Parathyroid adenoma (tissue), 2 donors: ENCODE data around the gene JUND.
A peak's percentile ranks its signal among the peaks of the same experiment; 100 is the strongest.

Experiments
- H2AFZ ChIP-seq: fragments of 300-600 bp; sonication (generic); one replicate; pipeline ENCODE4 v1.7.0; 2017; ENCODE audit warnings: antibody characterized with exemption, mild to moderate bottlenecking
- H3K27ac ChIP-seq: fragments of 300-600 bp; sonication (generic); one replicate; pipeline ENCODE4 v1.7.0; 2017
- H3K27me3 ChIP-seq: fragments of 300-600 bp; sonication (generic); one replicate; pipeline ENCODE4 v1.7.0; 2017; ENCODE audit warnings: low read length; ENCODE audit not compliant: control insufficient read depth, insufficient read depth
- H3K36me3 ChIP-seq: fragments of 300-600 bp; sonication (generic); one replicate; pipeline ENCODE4 v1.7.0; 2017; ENCODE audit warnings: low read length; ENCODE audit not compliant: control insufficient read depth, insufficient read depth
- H3K4me1 ChIP-seq: fragments of 300-600 bp; sonication (generic); one replicate; pipeline ENCODE4 v1.7.0; 2017; ENCODE audit warnings: control low read depth
- H3K4me2 ChIP-seq: fragments of 300-600 bp; sonication (generic); one replicate; pipeline ENCODE4 v1.7.0; 2017; ENCODE audit warnings: low read length
- H3K4me3 ChIP-seq: fragments of 300-600 bp; sonication (generic); one replicate; pipeline ENCODE4 v1.7.0; 2017; ENCODE audit warnings: low read depth, low read length
- H3K79me2 ChIP-seq: fragments of 300-600 bp; sonication (generic); one replicate; pipeline ENCODE4 v1.7.0; 2017; ENCODE audit warnings: control low read depth
- H3K9ac ChIP-seq: fragments of 300-600 bp; sonication (generic); one replicate; pipeline ENCODE4 v1.7.0; 2017; ENCODE audit warnings: mild to moderate bottlenecking
- H3K9me3 ChIP-seq: fragments of 300-600 bp; sonication (generic); one replicate; pipeline ENCODE4 v1.7.0; 2017; ENCODE audit warnings: low read length; ENCODE audit not compliant: control insufficient read depth
- TF ChIP-seq, protein P1 (sequence below): fragments of 300-600 bp; sonication (generic); IDR thresholded peaks from one replicate; pipeline ENCODE4 v1.7.0; 2017; ENCODE audit warnings: antibody characterized with exemption, mild to moderate bottlenecking
- donor health status: primary hyperparathyroidism.

JUND gene

DNA sequence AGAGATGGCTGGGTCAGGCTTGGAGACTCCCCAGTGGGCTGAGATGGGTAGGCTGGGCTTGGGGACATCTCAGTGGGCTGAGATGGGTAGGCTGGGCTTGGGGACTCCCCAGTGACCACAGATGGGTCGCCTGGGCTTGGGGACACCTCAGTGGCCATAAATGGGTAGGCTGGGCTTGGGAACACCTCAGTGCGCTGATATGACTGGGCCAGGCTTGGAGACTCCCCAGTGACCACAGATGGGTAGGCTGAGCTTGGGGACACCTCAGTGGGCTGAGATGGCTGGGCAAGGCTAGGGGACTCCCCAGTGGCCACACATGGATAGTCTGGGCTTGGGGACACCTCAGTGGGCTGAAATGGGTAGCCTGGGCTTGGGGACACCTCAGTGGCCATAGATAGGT lies 19.9 kb downstream of the JUND start:
- H3K4me2 ChIP-seq: no peak overlapping the region
- H3K9ac ChIP-seq: no peak overlapping the region
- peaks cover 20% of the 10 kb centered on the region for H3K4me1 ChIP-seq
- no peak overlapping the region for H3K4me3 ChIP-seq
- TF ChIP-seq, protein P1, sequence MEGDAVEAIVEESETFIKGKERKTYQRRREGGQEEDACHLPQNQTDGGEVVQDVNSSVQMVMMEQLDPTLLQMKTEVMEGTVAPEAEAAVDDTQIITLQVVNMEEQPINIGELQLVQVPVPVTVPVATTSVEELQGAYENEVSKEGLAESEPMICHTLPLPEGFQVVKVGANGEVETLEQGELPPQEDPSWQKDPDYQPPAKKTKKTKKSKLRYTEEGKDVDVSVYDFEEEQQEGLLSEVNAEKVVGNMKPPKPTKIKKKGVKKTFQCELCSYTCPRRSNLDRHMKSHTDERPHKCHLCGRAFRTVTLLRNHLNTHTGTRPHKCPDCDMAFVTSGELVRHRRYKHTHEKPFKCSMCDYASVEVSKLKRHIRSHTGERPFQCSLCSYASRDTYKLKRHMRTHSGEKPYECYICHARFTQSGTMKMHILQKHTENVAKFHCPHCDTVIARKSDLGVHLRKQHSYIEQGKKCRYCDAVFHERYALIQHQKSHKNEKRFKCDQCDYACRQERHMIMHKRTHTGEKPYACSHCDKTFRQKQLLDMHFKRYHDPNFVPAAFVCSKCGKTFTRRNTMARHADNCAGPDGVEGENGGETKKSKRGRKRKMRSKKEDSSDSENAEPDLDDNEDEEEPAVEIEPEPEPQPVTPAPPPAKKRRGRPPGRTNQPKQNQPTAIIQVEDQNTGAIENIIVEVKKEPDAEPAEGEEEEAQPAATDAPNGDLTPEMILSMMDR: no peak
- H3K36me3 ChIP-seq: no peaks in the 10 kb centered on the region
- no peak overlapping the region for H2AFZ ChIP-seq
- H3K79me2 ChIP-seq: no peaks in the 10 kb centered on the region
- no peak overlapping the region for H3K27ac ChIP-seq
- H3K9me3 ChIP-seq: no peaks in the 10 kb centered on the region
- H3K27me3 ChIP-seq: no peaks in the 10 kb centered on the region

DNA sequence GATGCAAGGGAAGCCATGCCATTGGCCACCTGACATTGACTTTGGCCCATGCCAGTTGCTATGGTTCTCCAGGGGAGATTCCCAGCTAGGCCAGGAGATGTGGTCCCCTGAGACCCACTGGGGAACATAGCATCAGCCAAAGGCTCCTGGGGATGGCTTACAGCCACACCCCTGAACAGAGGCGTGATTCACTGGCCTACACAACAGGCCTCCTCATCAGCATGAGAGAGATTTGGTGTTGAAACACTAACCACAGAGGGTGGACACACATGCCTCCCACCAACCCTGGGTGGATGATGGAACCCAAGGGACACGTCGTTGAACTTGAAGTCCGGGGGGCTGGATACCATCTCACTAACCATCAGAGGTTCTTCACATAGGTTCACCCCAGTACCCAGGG lies 21.5 kb downstream of the JUND start:
- H3K36me3 ChIP-seq: no peaks in the 10 kb centered on the region
- H3K27ac ChIP-seq: no peak overlapping the region
- no peak overlapping the region for H2AFZ ChIP-seq
- H3K9ac ChIP-seq: no peak overlapping the region
- TF ChIP-seq, protein P1: no peak
- H3K9me3 ChIP-seq: no peaks in the 10 kb centered on the region
- no peak overlapping the region for H3K4me3 ChIP-seq
- no peaks in the 10 kb centered on the region for H3K27me3 ChIP-seq
- peaks cover 15% of the 10 kb centered on the region for H3K4me1 ChIP-seq
- H3K79me2 ChIP-seq: no peaks in the 10 kb centered on the region
- H3K4me2 ChIP-seq: no peak overlapping the region

DNA sequence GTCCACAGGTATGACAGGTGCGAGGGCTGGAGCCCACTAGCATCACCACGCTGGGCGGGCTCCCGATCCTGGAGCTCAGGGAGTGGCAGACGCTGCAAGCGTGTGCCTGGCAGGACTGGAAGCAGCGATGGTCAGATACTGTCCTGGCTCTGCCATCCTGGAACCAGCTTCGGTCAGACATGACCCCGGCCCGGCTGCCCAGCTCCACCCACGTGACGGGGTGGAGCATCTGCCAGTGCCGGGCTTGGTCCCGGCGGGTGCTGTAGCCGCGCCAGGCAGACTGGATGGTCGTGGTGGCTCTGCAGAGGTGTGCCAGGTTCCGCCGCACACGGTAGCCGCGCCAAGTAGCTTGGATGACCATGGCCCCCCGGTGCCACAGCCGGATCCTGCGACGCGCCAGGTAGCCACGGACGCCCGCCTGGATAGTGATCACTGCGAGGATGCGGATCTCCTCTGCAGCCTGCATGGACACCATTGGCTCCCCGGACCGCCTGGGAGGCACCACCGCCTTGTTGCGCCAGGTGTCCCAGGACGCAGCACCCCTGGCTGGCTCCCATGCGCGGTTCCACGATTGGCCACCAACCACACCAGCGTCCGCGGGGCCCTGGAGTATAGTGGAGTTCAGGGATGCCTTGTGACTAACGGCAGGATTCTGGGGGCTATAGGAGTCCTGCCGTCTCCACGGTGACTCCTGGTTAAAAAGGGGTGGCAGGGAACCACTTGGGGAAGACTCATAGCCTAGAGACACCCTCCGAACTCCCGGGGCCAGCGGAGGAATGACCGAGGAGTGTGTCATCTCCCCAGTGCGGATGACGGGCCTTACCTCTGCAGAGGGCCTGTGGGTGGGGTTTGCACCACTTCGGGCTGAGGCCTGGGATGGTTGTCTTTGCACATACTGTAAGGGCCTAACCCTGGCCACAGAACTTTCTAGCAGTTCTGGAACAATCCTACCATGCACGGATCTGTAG lies 23.6 kb downstream of the JUND start:
- no peaks in the 10 kb centered on the region for H3K36me3 ChIP-seq
- H3K9ac ChIP-seq: no peak overlapping the region
- peaks cover 9% of the 10 kb centered on the region for H3K4me1 ChIP-seq
- no peak overlapping the region for H3K4me2 ChIP-seq
- H3K4me3 ChIP-seq: no peak overlapping the region
- no peaks in the 10 kb centered on the region for H3K79me2 ChIP-seq
- H3K27ac ChIP-seq: no peak overlapping the region
- H3K27me3 ChIP-seq: no peaks in the 10 kb centered on the region
- H3K9me3 ChIP-seq: no peaks in the 10 kb centered on the region
- TF ChIP-seq, protein P1: no peak
- no peak overlapping the region for H2AFZ ChIP-seq

- Histone ChIP-seq H3K4me3 (no peak overlapping the region), H3K9ac (no peak overlapping the region), H3K4me2 (no peak overlapping the region), H3K4me1 (peaks cover 10% of the 10 kb centered on the region), H3K27ac (no peak overlapping the region), H3K79me2 (no peaks in the 10 kb centered on the region), H3K9me3 (no peaks in the 10 kb centered on the region), H3K27me3 (no peaks in the 10 kb centered on the region), H2AFZ (peak overlapping the region; percentile 66), H3K36me3 (no peaks in the 10 kb centered on the region)
- TF ChIP-seq, protein P1: peak; percentile 48
Measured at GRCh38 chr19:18254546-18255503, 26.6 kb downstream of the JUND start.
